Ramos (cell line): Measurements from ENCODE around the gene PBLD.
"Not testable (repeated sequence)": the region's sequence is repeated elsewhere in the genome, so short reads cannot be mapped to it uniquely, and the experiment has no call there.

Source experiments
- in situ Hi-C: fragments of 300-500 bp; cut with MboI; formaldehyde crosslinking; loops from one replicate; pipeline ENCODE4 v1.14.3; 2022; ENCODE audit warnings: low sequenced_read_pairs; ENCODE audit not compliant: unreplicated experiment

Gene PBLD

GRCh38 chr10:68284062-68285001 lies 48.4 kb downstream of the PBLD start:
- in situ Hi-C loops, result no loop called here

- in situ Hi-C loops, result no loop called here
These were observed 52.0 kb downstream of the PBLD start for GRCh38 chr10:68280758-68281157.

GRCh38 chr10:68278906-68279753 lies 53.6 kb downstream of the PBLD start:
- in situ Hi-C loops, result not testable (repeated sequence)

GRCh38 chr10:68277814-68278213 lies 54.9 kb downstream of the PBLD start:
- in situ Hi-C loops, result not testable (repeated sequence)

- in situ Hi-C loops, result no loop called here
These were observed 56.5 kb downstream of the PBLD start for GRCh38 chr10:68276224-68276623.

GRCh38 chr10:68275600-68276126 lies 57.1 kb downstream of the PBLD start:
- in situ Hi-C loops, result no loop called here

GRCh38 chr10:68272833-68273232 lies 59.9 kb downstream of the PBLD start:
- in situ Hi-C loops, result no loop called here

GRCh38 chr10:68271196-68271882 lies 61.4 kb downstream of the PBLD start:
- in situ Hi-C loops, result no loop called here

- in situ Hi-C loops, result no loop called here
These were observed 63.0 kb downstream of the PBLD start for GRCh38 chr10:68269562-68270290.

- in situ Hi-C loops, result no loop called here
These were observed 71.4 kb downstream of the PBLD start for GRCh38 chr10:68261132-68261856.

- in situ Hi-C loops, result no loop called here
These were observed 79.4 kb downstream of the PBLD start for GRCh38 chr10:68253346-68253745.

- in situ Hi-C loops, result no loop called here
These were observed 80.9 kb downstream of the PBLD start for GRCh38 chr10:68251625-68252495.

GRCh38 chr10:68251151-68251550 lies 81.6 kb downstream of the PBLD start:
- in situ Hi-C loops, result no loop called here

- in situ Hi-C loops, result no loop called here
These were observed 83.4 kb downstream of the PBLD start for GRCh38 chr10:68249297-68249696.

GRCh38 chr10:68247931-68248330 lies 84.8 kb downstream of the PBLD start:
- in situ Hi-C loops, result no loop called here

- in situ Hi-C loops, result not testable (repeated sequence)
These were observed 86.3 kb downstream of the PBLD start for GRCh38 chr10:68246397-68246796.

GRCh38 chr10:68242051-68242450 lies 90.7 kb downstream of the PBLD start:
- in situ Hi-C loops, result no loop called here

GRCh38 chr10:68239596-68240150 lies 93.1 kb downstream of the PBLD start:
- in situ Hi-C loops, result no loop called here
